HCT116 (cell line): ENCODE results near the gene MYOG.

Experiments used
- CTCF ChIP-seq, 3 experiments: fragments of 200-600 bp in 1 of 3; sonication (generic) in 1 of 3; IDR thresholded peaks in 2 of 3; conservative IDR thresholded peaks in 1 of 3; 2 replicates each; pipeline ENCODE4 v1.5.1; 2012 to 2017; ENCODE audit warnings: low read depth in 2 of 3, low read length in 2 of 3, antibody characterized with exemption in 1 of 3, borderline replicate concordance in 1 of 3, control low read depth in 1 of 3, mild to moderate bottlenecking in 1 of 3, mixed read lengths in 1 of 3, mixed run types in 1 of 3, moderate library complexity in 1 of 3; ENCODE audit not compliant: insufficient read depth in 1 of 3
- EGR1 ChIP-seq: IDR thresholded peaks from 2 replicates; pipeline ENCODE4 v1.6.1; 2012; ENCODE audit warnings: low read depth
- EZH2 ChIP-seq: fragments of 200-600 bp; sonication (generic); IDR thresholded peaks from 2 replicates; pipeline ENCODE4 v1.6.1; 2017; ENCODE audit warnings: antibody characterized with exemption, mixed run types
- FOSL1 ChIP-seq: IDR thresholded peaks from 2 replicates; pipeline ENCODE4 v1.6.1; 2012; ENCODE audit warnings: low read depth
- MAX ChIP-seq: IDR thresholded peaks from 2 replicates; pipeline ENCODE4 v1.6.1; 2012
- POLR2A ChIP-seq: IDR thresholded peaks from 2 replicates; pipeline ENCODE4 v1.7.0; 2011; ENCODE audit warnings: borderline replicate concordance; ENCODE audit not compliant: insufficient read depth, insufficient read length; ENCODE audit errors: extremely low read depth
- REST ChIP-seq: IDR thresholded peaks from 2 replicates; pipeline ENCODE4 v1.6.1; 2012; ENCODE audit warnings: low read depth
- TCF7L2 ChIP-seq: IDR thresholded peaks from 2 replicates; pipeline ENCODE4 v1.7.0; 2011; ENCODE audit warnings: borderline replicate concordance, inconsistent platforms; ENCODE audit not compliant: insufficient read depth, insufficient read length; ENCODE audit errors: extremely low read depth

- TF ChIP-seq CTCF (IDR thresholded peaks at IDR 0.05 in 2 of 3, conservative IDR thresholded peaks at IDR 0.05 in 1 of 3; ENCODE audit: borderline replicate concordance in 1 of 3, insufficient read depth in 1 of 3, low read depth in 2 of 3, low read length in 2 of 3) (no peak), EZH2 (no peak), MAX (no peak), EGR1 (no peak), POLR2A (no peak), FOSL1 (no peak), TCF7L2 (no peak), REST (no peak)
Observed at GRCh38 chr1:203054642-203055041, 31.2 kb downstream of the MYOG start.
